Heart left ventricle (tissue), 13 donors: ENCODE results near the gene SLC2A3.

ENCODE experiments used
- CTCF ChIP-seq, 12 donors: fragments of 200-600 bp; sonication (generic) in 4 of 12; IDR thresholded peaks; one replicate each; pipeline versions ENCODE4 v1.5.0 to v1.8.0; 2018 to 2022; ENCODE audit warnings: antibody characterized with exemption in 12 of 12, mild to moderate bottlenecking in 5 of 12
- POLR2A ChIP-seq, 2 donors: fragments of 450-650 bp; IDR thresholded peaks; one replicate each; pipeline ENCODE4 v1.6.1; 2017; ENCODE audit warnings: antibody characterized with exemption in 2 of 2, mild to moderate bottlenecking in 2 of 2, moderate library complexity in 2 of 2
- donor health status: ischemic (EF 13 %, LVEDD 7.1; RV severe dilation, severe dysfunction).
- donor health status: DM: no; HTN: yes; CAD: no.
- donor health status: DM: no; HTN: no; CAD: no.
- donor health status: ischemic (EF 25% LVEDD 6.9; RV normal size, moderate dysfunction).
- donor health status: ischemic (EF 25% LVEDD 5.7; RV mildly dilated, moderate dysfunction).
- donor health status: ischemic (EF 35%, LVEDD 5.7; RV mildly dilated, moderate dysfunction).
- donor health status: nonischemic (EF 11% LVEDD 7.7; RV severe dilation, severe dysfunction).
- donor health status: DM: yes; HTN: yes; CAD: no.
- donor health status: PGD.
- donor health status: ischemic (EF 29% LVEDD 5.4; RV normal size, mild dysfunction).
- donor health status: nonischemic (EF 23%, LVEDD 6.1; RV moderate dilation, normal function).

DNA sequence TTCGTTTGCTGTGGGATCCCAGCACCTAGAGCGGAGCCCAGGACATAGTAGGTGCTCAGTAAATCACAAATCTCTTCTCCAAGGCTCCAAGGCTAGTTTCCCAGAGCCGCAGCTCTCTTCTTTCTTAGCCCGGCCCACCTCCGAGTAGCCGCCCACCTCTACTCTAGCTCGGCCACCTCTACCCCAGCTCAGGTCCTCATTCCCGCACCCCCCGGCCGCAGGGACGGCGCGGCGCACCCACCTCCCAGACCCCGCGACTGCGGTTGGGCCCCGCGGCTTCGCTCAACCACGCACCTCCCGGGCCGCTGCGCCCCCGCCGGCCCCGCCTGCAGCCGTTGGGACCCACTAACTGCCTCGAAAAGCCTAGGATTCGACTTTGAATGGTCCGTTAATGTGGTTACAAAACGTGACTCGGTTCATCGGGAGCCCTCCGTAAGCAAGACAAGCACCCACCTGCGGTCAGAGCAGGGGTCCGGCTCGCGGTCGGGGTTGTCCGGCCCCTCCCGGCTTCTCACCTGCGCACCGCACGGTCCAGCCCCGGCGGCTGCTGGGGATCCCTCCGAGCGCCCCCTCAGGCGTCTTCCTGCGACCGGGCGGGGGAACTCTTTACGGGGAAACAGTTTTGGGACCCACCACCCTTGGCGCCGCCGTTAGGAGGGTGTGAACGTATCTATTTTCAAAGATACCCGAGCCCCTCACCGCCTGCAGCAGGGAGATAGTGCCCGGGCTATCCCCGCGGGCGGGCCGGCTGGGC, 63.2 kb downstream of the SLC2A3 start, which contains the start of gene SLC2A14:
- TF ChIP-seq CTCF (IDR thresholded peaks at IDR 0.05) = no peak
- no peak for TF ChIP-seq POLR2A (IDR thresholded peaks at IDR 0.05)
